Panc1 (cell line): Measurements from ENCODE around the gene SLC25A46. TPM values are rescaled to one million over a fixed set of nuclear protein-coding genes. Genes with fewer than 3 reads are reported as not detected.
"Not testable (repeated sequence)": the region's sequence is repeated elsewhere in the genome, so short reads cannot be mapped to it uniquely, and the experiment has no call there.

ENCODE experiments used
- ATAC-seq: fragments of 200-7000 bp; cut with Tn5 transposase; 2 replicates; pipeline ENCODE4 v1.9.1; 2020; ENCODE audit warnings: mild to moderate bottlenecking, moderate library complexity
- BruUV-seq: library from RNA; stranded (reverse); fragments of 400-500 nt; replicated peaks from 2 replicates; lab custom pipeline; 2021; lab: Mats Ljungman, UMichigan
- CTCF ChIA-PET: fragments of 300-600 bp; sonication (Branson Sonifier 250); formaldehyde crosslinking; loops from one replicate; lab custom pipeline; 2022; ENCODE audit warnings: antibody characterized with exemption; lab: Charles Lee
- POLR2A ChIA-PET: fragments of 300-600 bp; sonication (Branson Sonifier 250); formaldehyde crosslinking; loops from one replicate; lab custom pipeline; 2022; ENCODE audit warnings: antibody characterized with exemption; lab: Charles Lee
- DNase-seq: peaks from one replicate; pipeline ENCODE4 v3.0.0-alpha.2; 2010; ENCODE audit warnings: low read depth, low spot score
- H3K27ac ChIP-seq: 2 replicates; pipeline ENCODE4 v1.5.1; 2011; ENCODE audit warnings: mild to moderate bottlenecking, low read length, inconsistent platforms
- H3K27me3 ChIP-seq: fragments of 200-500 bp; sonication (Bioruptor generic); 2 replicates; pipeline ENCODE4 v1.6.0; 2014; ENCODE audit warnings: low read length, inconsistent platforms; ENCODE audit not compliant: control insufficient read depth, insufficient read depth
- H3K36me3 ChIP-seq: fragments of 200-500 bp; sonication (Bioruptor generic); 2 replicates; pipeline ENCODE4 v1.5.1; 2014; ENCODE audit warnings: inconsistent platforms, mild to moderate bottlenecking, low read length, moderate library complexity; ENCODE audit not compliant: control insufficient read depth, insufficient read depth
- H3K4me1 ChIP-seq: 2 replicates; pipeline ENCODE4 v1.5.1; 2011; ENCODE audit warnings: inconsistent platforms, mild to moderate bottlenecking, low read length, moderate library complexity; ENCODE audit not compliant: control insufficient read depth, insufficient read depth
- H3K4me3 ChIP-seq, 2 experiments: 2 replicates each; pipeline ENCODE4 v1.5.1; 2011 to 2012; ENCODE audit warnings: low read depth in 2 of 2, low read length in 2 of 2, mild to moderate bottlenecking in 2 of 2, inconsistent platforms in 1 of 2, moderate library complexity in 1 of 2
- H3K9me3 ChIP-seq: fragments of 200-500 bp; sonication (Bioruptor generic); 2 replicates; pipeline ENCODE4 v1.5.1; 2014; ENCODE audit warnings: low read depth, mild to moderate bottlenecking, inconsistent platforms, low read length, moderate library complexity; ENCODE audit not compliant: control insufficient read depth, insufficient read depth
- CTCF ChIP-seq: fragments of 450-650 bp; IDR thresholded peaks from 2 replicates; pipeline ENCODE4 v1.5.1; 2017; ENCODE audit warnings: mild to moderate bottlenecking
- POLR2AphosphoS5 ChIP-seq: IDR thresholded peaks from 2 replicates; pipeline ENCODE4 v1.6.1; 2012; ENCODE audit warnings: mild to moderate bottlenecking, low read depth, low read length, moderate library complexity
- REST ChIP-seq, 2 experiments: IDR thresholded peaks; 2 replicates each; pipeline ENCODE4 v1.6.1; 2011 to 2012; ENCODE audit warnings: low read depth in 2 of 2, control low read depth in 1 of 2, low read length in 1 of 2, mild to moderate bottlenecking in 1 of 2, moderate library complexity in 1 of 2; ENCODE audit not compliant: insufficient read depth in 1 of 2
- SIN3A ChIP-seq: IDR thresholded peaks from 2 replicates; pipeline ENCODE4 v1.6.1; 2012; ENCODE audit warnings: low read depth, mild to moderate bottlenecking, low read length, moderate library complexity, borderline replicate concordance; ENCODE audit not compliant: insufficient read depth
- TCF7L2 ChIP-seq: IDR thresholded peaks from 2 replicates; pipeline ENCODE4 v1.6.1; 2011; ENCODE audit warnings: mild to moderate bottlenecking, low read depth, low read length, inconsistent platforms
- in situ Hi-C: cut with HindIII; loops from 2 replicates; pipeline ENCODE4 v1.10.0; 2016; ENCODE audit warnings: low sequenced_read_pairs, low pct_unique_long_range_greater_than_20kb
- intact Hi-C: fragments of 100-400 bp; cut with micrococcal nuclease; formaldehyde crosslinking; loops from one replicate; pipeline ENCODE4 v1.10.0; 2022; ENCODE audit not compliant: unreplicated experiment
- total RNA-seq: library from RNA; stranded (reverse); gene quantifications from one replicate; pipeline ENCODE4 v1.2.1, GENCODE V29; 2021; ENCODE audit not compliant: unreplicated experiment

Gene SLC25A46
- total RNA-seq, 1 experiment from 2014 or later = 34.5 TPM

DNA sequence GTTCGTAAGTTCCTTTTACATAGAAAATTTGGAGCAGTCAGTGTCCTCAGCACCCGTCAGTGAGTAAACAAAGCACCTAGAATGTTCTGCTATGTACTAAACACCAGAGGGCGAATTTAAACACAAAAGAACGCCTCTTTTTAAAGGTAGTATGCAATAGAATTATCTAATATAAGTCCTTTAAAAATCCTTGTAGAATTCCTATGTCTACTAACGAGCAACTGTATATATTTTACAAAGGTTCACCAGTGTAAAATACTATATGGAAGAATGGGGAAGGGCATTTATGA lies 11.8 kb upstream of the SLC25A46 start:
- intact Hi-C loops = no loop called here
- no peaks in the 10 kb centered on the region for H3K9me3 ChIP-seq
- H3K4me1 ChIP-seq = no peaks in the 10 kb centered on the region
- POLR2A ChIA-PET = no interaction called here
- in situ Hi-C loops = no loop called here
- no peak overlapping the region for H3K27ac ChIP-seq
- H3K36me3 ChIP-seq = no peaks in the 10 kb centered on the region
- DNase-seq (no peak), ATAC-seq (peak; percentile 80)
- BruUV-seq = no TSS peak
- CTCF ChIA-PET = interaction anchor here (0.7 kb wide), 1 partner anchor 999 kb away, joined by 3 read pairs; no protein-coding TSS in a partner anchor
- TF ChIP-seq CTCF = peak; percentile 29; the same call in 1 of the 2 replicates
- TF ChIP-seq POLR2AphosphoS5 = no peak
- no peak for TF ChIP-seq REST (IDR thresholded peaks at IDR 0.05; ENCODE audit: insufficient read depth in 1 of 2, low read depth in 2 of 2, low read length in 1 of 2)
- peak overlapping the region; percentile 54 to 81 for H3K4me3 ChIP-seq
- peaks cover 2% of the 10 kb centered on the region; the same call in 1 of the 2 replicates for H3K27me3 ChIP-seq

- intact Hi-C loops, H3K4me1 ChIP-seq, H3K27me3 ChIP-seq, POLR2A ChIA-PET, H3K27ac ChIP-seq, ATAC-seq, H3K4me3 ChIP-seq, H3K36me3 ChIP-seq, H3K9me3 ChIP-seq, CTCF ChIA-PET, BruUV-seq, DNase-seq, in situ Hi-C loops: not testable (repeated sequence)
Observed at GRCh38 chr5:110731499-110731898, 7.3 kb upstream of the SLC25A46 start.

GRCh38 chr5:110734101-110734500 lies 4.7 kb upstream of the SLC25A46 start:
- no peak for DNase-seq
- no peak overlapping the region for H3K27ac ChIP-seq
- intact Hi-C loops (no loop called here), in situ Hi-C loops (no loop called here)
- H3K36me3 ChIP-seq = no peaks in the 10 kb centered on the region; the same call in 1 of the 2 replicates
- no peak overlapping the region for H3K4me3 ChIP-seq
- no TSS peak for BruUV-seq
- H3K4me1 ChIP-seq = no peaks in the 10 kb centered on the region; the same call in 1 of the 2 replicates
- no peak for ATAC-seq
- TF ChIP-seq REST (IDR thresholded peaks at IDR 0.05; ENCODE audit: insufficient read depth in 1 of 2, low read depth in 2 of 2, low read length in 1 of 2) (no peak), POLR2AphosphoS5 (no peak), CTCF (no peak), SIN3A (no peak), TCF7L2 (no peak)
- ChIA-PET POLR2A (no interaction called here), CTCF (no interaction called here)
- H3K27me3 ChIP-seq = peaks cover 3% of the 10 kb centered on the region; the same call in 1 of the 2 replicates
- no peaks in the 10 kb centered on the region for H3K9me3 ChIP-seq
